CD8-positive, alpha-beta memory T cell (primary cell): ENCODE measurements around the gene GCA. TPM values are rescaled to one million over a fixed set of nuclear protein-coding genes. Genes with fewer than 3 reads are reported as not detected.
A peak's percentile ranks its signal among the peaks of the same experiment; 100 is the strongest.

ENCODE experiments used
- CTCF ChIA-PET: fragments of 350-600 bp; sonication (Branson Sonifier 250); formaldehyde crosslinking; loops from one replicate; lab custom pipeline; 2021; ENCODE audit warnings: antibody characterized with exemption; lab: Charles Lee
- POLR2A ChIA-PET: fragments of 350-600 bp; sonication (Branson Sonifier 250); formaldehyde crosslinking; loops from one replicate; lab custom pipeline; 2021; ENCODE audit warnings: antibody characterized with exemption; lab: Charles Lee
- DNase-seq, 5 donors: peaks; one replicate each; pipeline versions ENCODE4 v3.0.0 to v3.0.0-alpha.2; 2020 to 2022; ENCODE audit warnings: mixed read lengths in 1 of 5
- H3K27ac ChIP-seq: one replicate; pipeline ENCODE4 v1.7.0; 2013; ENCODE audit warnings: low read depth, mild to moderate bottlenecking, low read length, moderate library complexity
- H3K27me3 ChIP-seq: 2 replicates; pipeline ENCODE4 v1.7.0; 2013; ENCODE audit warnings: low read length, mild to moderate bottlenecking; ENCODE audit not compliant: insufficient read depth, poor library complexity, severe bottlenecking
- H3K36me3 ChIP-seq: 2 replicates; pipeline ENCODE4 v1.7.0; 2013; ENCODE audit warnings: mild to moderate bottlenecking, low read length, moderate library complexity; ENCODE audit not compliant: insufficient read depth
- H3K4me1 ChIP-seq: 2 replicates; pipeline ENCODE4 v1.7.0; 2013; ENCODE audit warnings: mild to moderate bottlenecking, low read length, moderate library complexity; ENCODE audit not compliant: insufficient read depth
- H3K4me3 ChIP-seq: 2 replicates; pipeline ENCODE4 v1.7.0; 2013; ENCODE audit warnings: mild to moderate bottlenecking, low read length
- H3K9me3 ChIP-seq: 2 replicates; pipeline ENCODE4 v1.7.0; 2013; ENCODE audit warnings: mild to moderate bottlenecking, low read length
- H3K27ac Mint-ChIP-seq, 8 donors: one replicate each; pipeline ENCODE4 v1.8.0; 2020 to 2021; ENCODE audit warnings: mixed read lengths in 8 of 8, mild to moderate bottlenecking in 6 of 8, inconsistent platforms in 3 of 8, moderate library complexity in 3 of 8
- H3K27me3 Mint-ChIP-seq, 2 donors: one replicate each; pipeline ENCODE4 v1.8.0; 2020 to 2021; ENCODE audit warnings: mixed read lengths in 2 of 2, mild to moderate bottlenecking in 1 of 2, moderate library complexity in 1 of 2
- H3K36me3 Mint-ChIP-seq, 3 donors: one replicate each; pipeline ENCODE4 v1.8.0; 2020 to 2021; ENCODE audit warnings: mixed read lengths in 3 of 3, inconsistent platforms in 1 of 3, mild to moderate bottlenecking in 1 of 3
- H3K4me1 Mint-ChIP-seq, 3 donors: one replicate each; pipeline ENCODE4 v1.8.0; 2020 to 2021; ENCODE audit warnings: mixed read lengths in 3 of 3, inconsistent platforms in 1 of 3, mild to moderate bottlenecking in 1 of 3
- H3K4me3 Mint-ChIP-seq, 7 donors: one replicate each; pipeline ENCODE4 v1.8.0; 2020 to 2021; ENCODE audit warnings: mixed read lengths in 7 of 7, mild to moderate bottlenecking in 6 of 7, moderate library complexity in 4 of 7, inconsistent platforms in 2 of 7
- H3K9me3 Mint-ChIP-seq, 5 donors: one replicate each; pipeline ENCODE4 v1.8.0; 2020 to 2022; ENCODE audit warnings: mixed read lengths in 5 of 5, mild to moderate bottlenecking in 3 of 5, moderate library complexity in 2 of 5, inconsistent platforms in 1 of 5
- polyA plus RNA-seq: library from polyadenylated mRNA; unstranded; fragments of 300-500 nt; fragmentation: Illumina TruSeq; gene quantifications from one replicate; pipeline ENCODE4 v1.2.3, GENCODE V29; 2021
- total RNA-seq, 2 experiments: library from RNA; stranded (reverse); gene quantifications; one replicate each; pipeline ENCODE4 v1.2.3, GENCODE V29; 2021

Gene GCA
- 10 to 100 TPM; 15.2 to 15.8 TPM for total RNA-seq
- polyA plus RNA-seq, result 14.0 TPM

- H3K4me1 Mint-ChIP-seq, result peaks cover 14 to 19% (median 17%) of the 10 kb centered on the region in 3 donors
Observed at GRCh38 chr2:162343824-162344616, at the start of gene GCA. TSS of gene GCA (plus strand) at chr2:162344132. CDS start at chr2:162344249, 117 bp downstream.

DNA sequence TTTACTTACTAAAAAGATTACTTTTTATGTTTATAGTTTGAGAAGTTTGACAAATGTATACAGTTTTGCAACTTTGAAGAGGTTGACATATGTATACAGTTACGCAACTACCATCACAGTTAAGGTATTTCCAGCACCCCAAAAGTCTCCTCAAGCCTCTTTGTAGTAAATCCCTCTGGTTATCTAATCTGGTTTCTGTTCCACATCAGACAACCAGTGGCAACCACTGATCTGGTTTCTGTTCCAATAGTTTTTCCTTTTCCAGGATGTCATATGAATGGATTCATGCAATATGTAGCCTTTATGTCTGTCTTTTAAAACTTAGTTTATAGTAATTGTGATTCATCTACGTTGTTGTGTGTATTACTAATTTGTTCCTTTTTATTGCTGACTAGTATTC is 48.9 kb upstream of the GCA start:
- CTCF ChIA-PET, result no interaction called here
- H3K4me1 Mint-ChIP-seq, result peaks cover 0 to 10% (median 4%) of the 10 kb centered on the region in 3 donors
- no peak for DNase-seq
- Histone ChIP-seq H3K9me3 (no peaks in the 10 kb centered on the region), H3K27ac (no peak overlapping the region), H3K4me1 (no peaks in the 10 kb centered on the region), H3K36me3 (peaks cover 8% of the 10 kb centered on the region), H3K4me3 (no peak overlapping the region), H3K27me3 (no peaks in the 10 kb centered on the region)
- no peaks in the 10 kb centered on the region for H3K27me3 Mint-ChIP-seq
- no peaks in the 10 kb centered on the region for H3K9me3 Mint-ChIP-seq
- POLR2A ChIA-PET, result interaction anchor here (0.7 kb wide), 1 partner anchor 1246 kb away, joined by 3 read pairs; no protein-coding TSS in a partner anchor
- no peak overlapping the region for H3K27ac Mint-ChIP-seq
- no peak overlapping the region for H3K4me3 Mint-ChIP-seq
- peaks cover 0 to 39% (median 7%) of the 10 kb centered on the region in 3 donors for H3K36me3 Mint-ChIP-seq

More at GRCh38 chr2:162343824-162344616, at the start of gene GCA:
- peak; percentile 92 to 99 (median 98) for DNase-seq
- Histone ChIP-seq H3K4me3 (peak within 1 kb of the TSS; percentile 85), H3K9me3 (no peaks in the 10 kb centered on the region), H3K27me3 (no peaks in the 10 kb centered on the region), H3K27ac (no peak within 1 kb of the TSS), H3K36me3 (no peaks in the 10 kb centered on the region), H3K4me1 (peaks cover 11% of the 10 kb centered on the region)
- H3K27me3 Mint-ChIP-seq, result peaks cover 0 to 2% of the 10 kb centered on the region in 2 donors
- CTCF ChIA-PET, result interaction anchor here (1.2 to 1.5 kb wide), 3 partner anchors 9 to 46 kb away, joined by 3 to 9 read pairs (median 4); partner anchors contain the start of gene IFIH1
- H3K9me3 Mint-ChIP-seq, result no peaks in the 10 kb centered on the region
- peak within 1 kb of the TSS in 7 of 8 donors; percentile 17 to 78 (median 48) for H3K27ac Mint-ChIP-seq
- peak within 1 kb of the TSS; percentile 84 to 97 (median 88) for H3K4me3 Mint-ChIP-seq
- H3K36me3 Mint-ChIP-seq, result peaks cover 0 to 5% (median 0%) of the 10 kb centered on the region in 3 donors
- POLR2A ChIA-PET, result interaction anchor here (0.8 to 1.5 kb wide), 2 partner anchors 25 to 26 kb away, joined by 3 to 10 read pairs; no protein-coding TSS in a partner anchor

DNA sequence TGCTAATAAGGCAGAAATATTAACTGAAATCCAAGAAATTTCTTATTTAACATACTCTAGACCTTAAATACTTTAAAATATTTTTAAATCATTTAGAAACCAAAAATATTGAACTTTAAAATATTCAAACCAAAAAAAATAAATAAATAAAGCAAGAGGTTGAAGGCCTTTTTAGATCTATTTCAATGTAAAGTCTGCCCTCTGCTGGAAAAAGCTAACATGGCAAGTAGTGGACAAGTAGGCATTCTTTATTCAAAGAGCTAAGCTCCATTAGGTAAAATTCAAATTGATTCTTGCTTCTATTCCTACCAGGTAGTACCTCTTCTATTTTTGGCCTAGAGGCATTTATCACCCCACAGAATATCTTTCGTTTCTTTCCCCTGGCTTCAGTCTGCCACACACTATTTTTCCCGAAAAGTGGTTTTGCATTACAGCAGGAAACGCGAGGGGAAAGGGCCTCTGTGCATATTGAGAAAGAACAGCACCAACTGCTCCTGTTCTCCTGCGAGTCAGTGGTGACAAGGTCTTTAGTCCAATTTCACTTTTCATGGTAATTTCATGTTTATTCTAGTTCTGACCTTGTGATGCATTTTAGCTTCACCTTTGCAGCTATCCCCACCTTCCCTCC is 45.9 kb upstream of the GCA start:
- Mint-ChIP-seq H3K27me3 (no peaks in the 10 kb centered on the region), H3K27ac (peak overlapping the region in 1 of 8 donors; percentile 19), H3K36me3 (peaks cover 0 to 20% (median 3%) of the 10 kb centered on the region in 3 donors), H3K4me3 (no peak overlapping the region), H3K4me1 (peaks cover 0 to 4% (median 3%) of the 10 kb centered on the region in 3 donors), H3K9me3 (no peaks in the 10 kb centered on the region)
- no peaks in the 10 kb centered on the region for H3K27me3 ChIP-seq
- no peak overlapping the region for H3K27ac ChIP-seq
- no peaks in the 10 kb centered on the region for H3K4me1 ChIP-seq
- CTCF ChIA-PET, result interaction anchor here (0.9 to 4.7 kb wide), 15 partner anchors 9 to 145 kb away, joined by 3 to 30 read pairs (median 4); partner anchors contain the start of genes GCA and IFIH1
- no peaks in the 10 kb centered on the region for H3K9me3 ChIP-seq
- peak; percentile 24 to 52 (median 50) for DNase-seq
- H3K4me3 ChIP-seq, result no peak overlapping the region
- POLR2A ChIA-PET, result interaction anchor here (0.8 kb wide), 1 partner anchor 9 kb away, joined by 3 read pairs; no protein-coding TSS in a partner anchor
- H3K36me3 ChIP-seq, result peaks cover 5% of the 10 kb centered on the region

GRCh38 chr2:162298669-162299335 is 45.1 kb upstream of the GCA start:
- H3K4me1 ChIP-seq, result no peaks in the 10 kb centered on the region
- no peak overlapping the region for H3K27ac Mint-ChIP-seq
- H3K4me1 Mint-ChIP-seq, result peaks cover 0 to 6% (median 5%) of the 10 kb centered on the region in 3 donors
- peaks cover 5% of the 10 kb centered on the region for H3K36me3 ChIP-seq
- H3K9me3 ChIP-seq, result no peaks in the 10 kb centered on the region
- H3K27me3 Mint-ChIP-seq, result no peaks in the 10 kb centered on the region
- ChIA-PET CTCF (interaction anchor here (0.7 to 4.7 kb wide), 13 partner anchors 8 to 145 kb away, joined by 3 to 30 read pairs (median 5); no protein-coding TSS in a partner anchor), POLR2A (no interaction called here)
- H3K27me3 ChIP-seq, result no peaks in the 10 kb centered on the region
- no peaks in the 10 kb centered on the region for H3K9me3 Mint-ChIP-seq
- no peak for DNase-seq
- no peak overlapping the region for H3K4me3 Mint-ChIP-seq
- H3K4me3 ChIP-seq, result no peak overlapping the region
- peaks cover 0 to 19% (median 6%) of the 10 kb centered on the region in 3 donors for H3K36me3 Mint-ChIP-seq
- no peak overlapping the region for H3K27ac ChIP-seq

DNA sequence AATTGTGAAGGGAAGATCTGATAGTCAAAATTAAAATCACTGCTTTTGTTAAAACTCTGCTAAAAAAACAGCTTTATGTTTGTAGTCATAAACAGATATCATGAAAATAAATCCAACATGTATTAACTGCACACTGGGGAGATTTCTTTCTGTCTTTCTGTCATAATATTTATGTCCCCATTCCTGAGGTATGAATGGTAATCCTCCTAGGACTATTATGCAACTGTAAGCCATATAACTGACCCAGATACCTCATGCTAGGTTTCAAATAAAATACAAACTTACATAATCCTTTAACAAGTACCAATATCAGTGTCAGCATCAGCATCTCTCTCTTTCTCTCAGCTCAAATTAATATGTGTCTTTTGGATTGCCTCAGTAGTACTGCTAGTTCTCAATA is 43.7 kb upstream of the GCA start:
- Mint-ChIP-seq H3K4me3 (no peak overlapping the region), H3K36me3 (peaks cover 0 to 17% (median 8%) of the 10 kb centered on the region in 3 donors), H3K9me3 (no peaks in the 10 kb centered on the region), H3K4me1 (peaks cover 0 to 7% (median 6%) of the 10 kb centered on the region in 3 donors), H3K27ac (no peak overlapping the region), H3K27me3 (no peaks in the 10 kb centered on the region)
- ChIA-PET POLR2A (no interaction called here), CTCF (interaction anchor here (1.1 to 4.7 kb wide), 6 partner anchors 9 to 147 kb away, joined by 3 to 30 read pairs (median 8); no protein-coding TSS in a partner anchor)
- H3K4me3 ChIP-seq, result no peak overlapping the region
- no peaks in the 10 kb centered on the region for H3K27me3 ChIP-seq
- DNase-seq, result no peak
- no peaks in the 10 kb centered on the region for H3K4me1 ChIP-seq
- peaks cover 5% of the 10 kb centered on the region for H3K36me3 ChIP-seq
- H3K27ac ChIP-seq, result no peak overlapping the region
- no peaks in the 10 kb centered on the region for H3K9me3 ChIP-seq

DNA sequence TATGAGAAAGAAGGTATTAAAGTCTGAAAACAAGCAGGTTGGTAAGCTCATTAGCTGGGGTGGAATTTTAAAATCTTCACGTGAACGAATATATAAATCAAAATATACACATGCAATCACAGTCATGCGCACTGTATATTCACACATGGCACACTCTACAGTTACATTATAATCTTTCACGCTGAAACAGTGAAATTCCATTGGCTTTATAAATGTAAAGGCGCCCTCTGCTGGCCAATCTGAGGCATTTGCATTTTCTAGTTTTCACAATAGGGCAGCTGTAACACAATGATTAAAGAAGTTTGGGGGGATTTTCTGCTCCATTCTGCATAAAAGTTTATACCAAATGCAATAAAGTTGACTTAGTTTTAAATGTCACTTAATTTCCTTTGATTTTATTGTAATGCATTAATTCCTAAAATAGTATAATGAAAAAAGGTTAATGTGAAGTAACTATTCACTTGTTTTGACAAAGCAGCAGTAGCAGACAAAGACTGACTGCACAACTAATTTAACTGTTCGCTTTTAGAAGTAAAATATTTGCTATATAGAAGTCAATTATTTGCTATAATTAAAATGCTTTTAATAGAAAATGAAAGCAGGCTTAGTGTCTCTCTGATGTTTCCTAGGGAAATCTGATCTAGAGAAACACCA is 42.7 kb upstream of the GCA start:
- H3K27me3 ChIP-seq, result no peaks in the 10 kb centered on the region
- ChIA-PET POLR2A (no interaction called here), CTCF (interaction anchor here (0.6 to 2.5 kb wide), 7 partner anchors 10 to 81 kb away, joined by 3 to 17 read pairs (median 5); no protein-coding TSS in a partner anchor)
- Mint-ChIP-seq H3K27me3 (no peaks in the 10 kb centered on the region), H3K4me3 (no peak overlapping the region), H3K4me1 (peaks cover 1 to 7% (median 6%) of the 10 kb centered on the region in 3 donors), H3K27ac (peak overlapping the region in 1 of 8 donors; percentile 66), H3K36me3 (peaks cover 0 to 19% (median 5%) of the 10 kb centered on the region in 3 donors), H3K9me3 (no peaks in the 10 kb centered on the region)
- peak; percentile 35 to 64 (median 41) for DNase-seq
- peaks cover 5% of the 10 kb centered on the region for H3K36me3 ChIP-seq
- H3K9me3 ChIP-seq, result no peaks in the 10 kb centered on the region
- no peak overlapping the region for H3K4me3 ChIP-seq
- no peaks in the 10 kb centered on the region for H3K4me1 ChIP-seq
- no peak overlapping the region for H3K27ac ChIP-seq

DNA sequence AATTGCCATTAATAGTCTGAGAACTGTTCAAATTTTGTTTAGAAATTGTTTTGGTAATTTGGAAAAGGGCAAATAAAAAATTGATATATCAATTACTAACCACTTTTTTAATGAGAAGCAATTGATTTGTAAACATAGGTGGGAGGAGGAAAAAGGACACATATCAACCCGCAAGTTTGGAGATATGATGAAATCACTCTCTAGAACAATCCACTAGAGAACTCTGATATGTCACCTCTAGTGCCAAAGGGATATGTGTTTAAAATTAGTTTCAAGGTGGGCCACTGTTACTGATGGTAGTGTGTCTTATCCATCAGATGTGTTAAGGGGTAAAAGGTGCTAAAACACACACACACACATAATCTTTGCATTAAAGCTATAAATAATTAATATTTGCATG is 42.1 kb upstream of the GCA start:
- H3K36me3 Mint-ChIP-seq, result peaks cover 0 to 21% (median 9%) of the 10 kb centered on the region in 3 donors
- DNase-seq, result no peak
- CTCF ChIA-PET, result interaction anchor here (0.6 to 2.5 kb wide), 7 partner anchors 9 to 81 kb away, joined by 3 to 17 read pairs (median 6); no protein-coding TSS in a partner anchor
- peaks cover 5% of the 10 kb centered on the region for H3K36me3 ChIP-seq
- no peak overlapping the region for H3K4me3 Mint-ChIP-seq
- no peak overlapping the region for H3K4me3 ChIP-seq
- no peaks in the 10 kb centered on the region for H3K4me1 ChIP-seq
- H3K27me3 Mint-ChIP-seq, result no peaks in the 10 kb centered on the region
- no peaks in the 10 kb centered on the region for H3K9me3 Mint-ChIP-seq
- POLR2A ChIA-PET, result no interaction called here
- no peaks in the 10 kb centered on the region for H3K9me3 ChIP-seq
- peak overlapping the region in 2 of 8 donors; percentile 66 to 81 for H3K27ac Mint-ChIP-seq
- H3K4me1 Mint-ChIP-seq, result peaks cover 1 to 7% (median 6%) of the 10 kb centered on the region in 3 donors
- H3K27me3 ChIP-seq, result no peaks in the 10 kb centered on the region
- no peak overlapping the region for H3K27ac ChIP-seq
